Lung (tissue), 12 donors: ENCODE data around the gene RGS2. TPM values are rescaled to one million over a fixed set of nuclear protein-coding genes. Genes with fewer than 3 reads are reported as not detected.

Experiments
- ATAC-seq: fragments of 200-7000 bp; cut with Tn5 transposase; one replicate; pipeline ENCODE4 v1.9.1; 2020; ENCODE audit warnings: moderate number of reproducible peaks; ENCODE audit not compliant: insufficient read depth, low FRiP score
- DNase-seq, 3 donors: peaks; one replicate each; pipeline ENCODE4 v3.0.0-alpha.2; 2013 to 2017
- H3K27ac ChIP-seq, 2 donors: one replicate each; pipeline ENCODE4 v1.5.1; 2013; ENCODE audit warnings: mild to moderate bottlenecking in 2 of 2, moderate library complexity in 2 of 2, control low read depth in 1 of 2, inconsistent platforms in 1 of 2, low read depth in 1 of 2, low read length in 1 of 2
- H3K27me3 ChIP-seq, 3 donors: one replicate each; pipeline ENCODE4 v1.5.1; 2013; ENCODE audit warnings: low read length in 2 of 3; ENCODE audit not compliant: control insufficient read depth in 3 of 3, insufficient read depth in 3 of 3
- H3K36me3 ChIP-seq, 4 donors: one replicate each; pipeline ENCODE4 v1.5.1; 2013; ENCODE audit warnings: low read length in 4 of 4, mild to moderate bottlenecking in 1 of 4, moderate library complexity in 1 of 4; ENCODE audit not compliant: control insufficient read depth in 4 of 4, insufficient read depth in 4 of 4
- H3K4me1 ChIP-seq, 5 donors: one replicate each; pipeline ENCODE4 v1.5.1; 2013; ENCODE audit warnings: low read length in 5 of 5, mild to moderate bottlenecking in 2 of 5, moderate library complexity in 1 of 5; ENCODE audit not compliant: control insufficient read depth in 5 of 5, insufficient read depth in 5 of 5
- H3K4me3 ChIP-seq: one replicate; pipeline ENCODE4 v1.5.1; 2013; ENCODE audit warnings: mild to moderate bottlenecking, control low read depth, moderate library complexity
- H3K9ac ChIP-seq, 2 donors: one replicate each; pipeline ENCODE4 v1.5.1; 2013; ENCODE audit warnings: low read length in 2 of 2, control low read depth in 1 of 2; ENCODE audit not compliant: insufficient read depth in 1 of 2
- H3K9me3 ChIP-seq, 4 donors: one replicate each; pipeline ENCODE4 v1.5.1; 2013; ENCODE audit warnings: low read length in 3 of 4, mild to moderate bottlenecking in 1 of 4, moderate library complexity in 1 of 4; ENCODE audit not compliant: control insufficient read depth in 4 of 4, insufficient read depth in 3 of 4
- CTCF ChIP-seq: IDR thresholded peaks from 2 replicates; pipeline ENCODE4 v1.5.1; 2012; ENCODE audit warnings: mild to moderate bottlenecking; ENCODE audit errors: control extremely low read depth, extremely low read depth
- WGBS, 2 donors: extraction: QIAGEN DNeasy Blood & Tissue Kit; methylation state at CpG; one replicate each; pipeline ENCODE4 v1.1.7; 2013; 5-methylcytosine and 5-hydroxymethylcytosine counted together
- polyA plus RNA-seq, 2 donors: library from polyadenylated mRNA; stranded (reverse); fragments of 200-250 nt; gene quantifications; one replicate each; pipeline ENCODE4 v1.2.1, GENCODE V29; 2013
- total RNA-seq, 2 donors: library from RNA; depleted of rRNA in 1 of 2; stranded (reverse); fragments of >200 nt in 1 of 2; gene quantifications; one replicate each; pipeline ENCODE4 v1.2.1, GENCODE V29; 2014 to 2021
- donor health status: control.
- donor health status: control.
- donor health status: Bipolar disorder and iron deficiency.
- donor health status: healthy.
- donor health status: DM: yes; HTN: yes; CAD: no.

Gene RGS2
- total and polyA plus RNA-seq, 4 donors, result 36.4 to 111 (median 62.1) TPM

GRCh38 chr1:192763243-192763642, 45.6 kb upstream of the RGS2 start:
- no peak for TF ChIP-seq CTCF
- Histone ChIP-seq H3K36me3 (no peaks in the 10 kb centered on the region), H3K4me3 (no peak overlapping the region), H3K9me3 (no peaks in the 10 kb centered on the region), H3K9ac (no peak overlapping the region), H3K27me3 (no peaks in the 10 kb centered on the region), H3K4me1 (peaks cover 0 to 12% (median 8%) of the 10 kb centered on the region in 5 donors), H3K27ac (no peak overlapping the region)
- no peak for DNase-seq
- no peak for ATAC-seq

- Histone ChIP-seq H3K9ac (no peak overlapping the region), H3K4me3 (no peak overlapping the region), H3K9me3 (no peaks in the 10 kb centered on the region), H3K4me1 (peaks cover 0 to 12% (median 8%) of the 10 kb centered on the region in 5 donors), H3K27ac (no peak overlapping the region), H3K36me3 (no peaks in the 10 kb centered on the region), H3K27me3 (no peaks in the 10 kb centered on the region)
- WGBS, 2 donors, result 63 to 72% methylated on average over 1 of the region's 1 CpG
- DNase-seq, result peak in 2 of 3 donors; percentile 43 to 58
- no peak for TF ChIP-seq CTCF
- peak; percentile 19 for ATAC-seq
Measured at GRCh38 chr1:192763756-192764155, 45.1 kb upstream of the RGS2 start.

GRCh38 chr1:192764675-192765074, 44.2 kb upstream of the RGS2 start:
- 85 to 88% methylated on average over 2 of the region's 2 CpGs for WGBS, 2 donors
- Histone ChIP-seq H3K36me3 (no peaks in the 10 kb centered on the region), H3K9ac (no peak overlapping the region), H3K4me3 (no peak overlapping the region), H3K27me3 (no peaks in the 10 kb centered on the region), H3K9me3 (no peaks in the 10 kb centered on the region), H3K27ac (no peak overlapping the region), H3K4me1 (peaks cover 0 to 12% (median 8%) of the 10 kb centered on the region in 5 donors)
- ATAC-seq, result no peak
- DNase-seq, result no peak
- no peak for TF ChIP-seq CTCF

- 91% methylated on average over 1 of the region's 1 CpG for WGBS, 2 donors
Measured at GRCh38 chr1:192766009-192766625, 42.7 kb upstream of the RGS2 start.

More at GRCh38 chr1:192766009-192766625, 42.7 kb upstream of the RGS2 start:
- H3K4me1 ChIP-seq, result peaks cover 0 to 12% (median 8%) of the 10 kb centered on the region in 5 donors
- no peak overlapping the region for H3K4me3 ChIP-seq
- DNase-seq, result no peak
- H3K9me3 ChIP-seq, result no peaks in the 10 kb centered on the region
- H3K9ac ChIP-seq, result no peak overlapping the region
- TF ChIP-seq CTCF, result no peak
- no peaks in the 10 kb centered on the region for H3K27me3 ChIP-seq
- H3K27ac ChIP-seq, result no peak overlapping the region
- H3K36me3 ChIP-seq, result no peaks in the 10 kb centered on the region
- ATAC-seq, result no peak
